Measurements from ENCODE around the gene PFAS. TPM values are rescaled to one million over a fixed set of nuclear protein-coding genes. Genes with fewer than 3 reads are reported as not detected.

PFAS gene
- total RNA-seq, 1 experiment from 2014 or later: 228 TPM

- Mint-ChIP-seq H3K27ac (peak overlapping the region in 1 of 3 experiments; percentile 44; a peak in 1 of 7 replicates), H3K27me3 (ENCODE audit: low read depth) (no peaks in the 10 kb centered on the region), H3K9me3 (no peaks in the 10 kb centered on the region), H3K4me1 (no peaks in the 10 kb centered on the region), H3K36me3 (ENCODE audit: insufficient read depth in 1 of 3, low read depth in 3 of 3) (peaks cover 59 to 93% (median 87%) of the 10 kb centered on the region in 3 experiments), H3K4me3 (no peak overlapping the region)
- Histone ChIP-seq H3K23me2 (ENCODE audit: insufficient read length, low read depth, low read length, poor library complexity, severe bottlenecking) (no peaks in the 10 kb centered on the region), H3K9ac (ENCODE audit: extremely low read depth, insufficient read length, low read length) (no peak overlapping the region), H3K27ac (ENCODE audit: insufficient read length, low read depth, low read length) (no peak overlapping the region), H2AK5ac (ENCODE audit: insufficient read length, low read length) (no peak overlapping the region), H4K20me1 (ENCODE audit: control insufficient read depth, insufficient read depth, insufficient read length) (no peaks in the 10 kb centered on the region), H3K4me2 (ENCODE audit: insufficient read depth, insufficient read length, low read length) (no peak overlapping the region), H3K4ac (ENCODE audit: low read depth, low read length) (no peak overlapping the region), H3T11ph (ENCODE audit: low read length) (no peak overlapping the region), H4K5ac (ENCODE audit: insufficient read length, low read depth, low read length) (no peak overlapping the region), H3K27me3 (ENCODE audit: insufficient read depth, low read length) (no peaks in the 10 kb centered on the region), H2BK15ac (ENCODE audit: low read depth, low read length) (no peak overlapping the region), H3K79me1 (ENCODE audit: insufficient read depth, low read depth, low read length, poor library complexity, severe bottlenecking) (no peaks in the 10 kb centered on the region), H3K9me3 (ENCODE audit: control insufficient read depth, low read depth, low read length) (no peaks in the 10 kb centered on the region), H2BK20ac (ENCODE audit: low read depth, low read length, poor library complexity, severe bottlenecking) (no peak overlapping the region), H3K4me1 (ENCODE audit: insufficient read depth, low read length) (no peaks in the 10 kb centered on the region), H3K14ac (ENCODE audit: insufficient read depth, low read length) (no peak overlapping the region), H4K8ac (replicated peaks; ENCODE audit: insufficient read length, low read depth, low read length) (no peak overlapping the region), H2BK120ac (ENCODE audit: low read depth, low read length, poor library complexity, severe bottlenecking) (no peak overlapping the region), H3K79me2 (ENCODE audit: insufficient read depth, low read length) (no peaks in the 10 kb centered on the region), H4K91ac (ENCODE audit: insufficient read length, low read depth, low read length) (no peak overlapping the region), H3K56ac (ENCODE audit: insufficient read length, low read depth, low read length) (no peak overlapping the region), H2BK12ac (ENCODE audit: insufficient read length, low read depth, low read length) (no peak overlapping the region), H3K23ac (ENCODE audit: insufficient read length, low read depth, low read length) (no peak overlapping the region), H3K18ac (ENCODE audit: insufficient read length, low read depth, low read length) (no peak overlapping the region), H2AFZ (ENCODE audit: low read length) (no peak overlapping the region), H2BK5ac (ENCODE audit: insufficient read length, low read length) (no peak overlapping the region)
- TF ChIP-seq CTCF (conservative IDR thresholded peaks at IDR 0.05): no peak
- WGBS (ENCODE audit: extremely low coverage, insufficient read length, low lambda C conversion rate): no CpG with 5 or more reads among the region's 29 CpGs
- DNase-seq: no peak
Measured at GRCh38 chr17:8266648-8267479, 17.8 kb downstream of the PFAS start.

All from H9 (cell line).